NCI-H146 (cell line): ENCODE results near the gene LRCH4.
"Not testable (repeated sequence)": the region's sequence is repeated elsewhere in the genome, so short reads cannot be mapped to it uniquely, and the experiment has no call there.

Experiments
- DNase-seq: peaks from one replicate; lab custom pipeline; 2025; lab: John Stamatoyannopoulos, UW

The LRCH4 gene

DNA sequence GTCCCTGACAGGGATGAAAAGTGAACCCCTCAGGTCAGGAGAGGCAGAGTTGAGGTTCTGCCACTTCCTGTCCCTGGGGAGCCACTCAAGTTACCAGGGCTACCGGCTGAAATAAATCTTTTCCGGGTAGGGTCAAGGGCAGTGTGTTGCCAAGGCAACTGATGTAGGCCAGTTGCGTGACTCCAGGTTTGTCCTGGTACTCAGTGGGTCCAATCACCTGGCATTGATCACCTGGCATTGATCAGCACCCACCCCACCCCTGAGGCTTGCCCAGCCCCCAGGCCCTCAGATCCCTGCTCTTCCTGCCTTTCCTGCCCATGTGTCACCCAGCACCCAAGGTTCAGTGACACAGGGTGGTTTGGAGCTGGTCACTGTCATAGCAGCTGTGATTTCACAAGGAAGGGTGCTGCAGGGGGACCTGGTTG, 18.2 kb downstream of the LRCH4 start:
- DNase-seq, result peak; percentile 29

DNA sequence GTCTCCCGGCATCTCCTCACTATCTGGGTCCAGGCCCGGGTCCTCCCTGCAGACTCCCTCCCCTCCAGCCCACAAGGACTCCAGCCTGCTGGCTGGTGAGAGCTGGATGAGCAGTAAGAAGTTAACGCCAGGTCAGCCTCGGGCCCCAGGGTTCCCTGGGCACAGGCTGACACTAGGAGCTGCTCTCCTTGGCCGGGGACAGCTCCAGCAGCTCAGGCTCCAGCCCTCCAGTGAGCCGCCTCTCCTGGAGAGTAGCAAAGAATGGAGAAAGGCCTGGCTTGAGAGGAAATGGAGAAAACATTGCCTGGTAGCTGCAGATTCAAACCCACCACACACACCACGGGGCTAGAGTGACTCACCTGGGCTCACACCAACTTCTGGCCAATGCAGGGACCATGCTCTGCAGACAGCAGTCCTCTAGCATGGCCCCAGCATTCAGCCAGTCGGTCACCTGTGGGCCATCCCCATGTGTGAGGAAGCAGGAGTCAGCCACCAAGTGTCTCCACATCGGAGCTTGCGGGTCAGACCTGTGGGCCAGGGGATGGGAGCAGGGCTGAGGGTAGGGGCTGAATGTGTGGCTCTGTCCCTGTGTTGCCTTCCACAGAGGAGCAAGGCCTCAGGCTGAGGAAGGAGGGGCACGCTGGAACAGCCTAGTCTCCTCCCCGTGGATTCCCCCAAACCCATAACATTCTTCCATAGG, 18.7 kb downstream of the LRCH4 start:
- DNase-seq, result no peak

DNA sequence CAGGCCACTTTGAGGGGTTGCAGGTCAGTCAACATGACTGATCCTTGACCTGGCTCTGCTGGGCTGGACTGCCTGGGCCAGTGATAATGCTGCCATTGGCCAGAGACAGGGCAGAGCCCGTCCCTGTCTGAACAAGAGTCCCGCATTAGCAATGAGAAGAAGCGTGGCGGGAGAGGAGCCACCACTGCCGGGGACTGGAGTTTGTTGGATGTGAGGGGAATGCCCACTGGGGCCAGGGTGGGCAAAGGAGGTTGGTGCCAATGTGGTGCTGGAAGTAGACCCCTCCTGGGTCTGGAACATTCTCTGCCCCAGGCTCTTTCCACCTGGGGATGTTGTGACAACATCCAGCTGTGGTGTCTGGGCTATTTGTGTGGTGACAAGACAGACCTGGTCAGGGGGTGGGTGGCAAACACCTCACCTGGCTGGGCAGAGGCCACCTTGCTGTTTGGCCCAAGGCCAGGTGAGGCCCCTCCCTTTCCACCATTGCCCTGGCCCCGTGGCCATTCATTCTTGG, 19.9 kb downstream of the LRCH4 start:
- DNase-seq, result no peak

DNA sequence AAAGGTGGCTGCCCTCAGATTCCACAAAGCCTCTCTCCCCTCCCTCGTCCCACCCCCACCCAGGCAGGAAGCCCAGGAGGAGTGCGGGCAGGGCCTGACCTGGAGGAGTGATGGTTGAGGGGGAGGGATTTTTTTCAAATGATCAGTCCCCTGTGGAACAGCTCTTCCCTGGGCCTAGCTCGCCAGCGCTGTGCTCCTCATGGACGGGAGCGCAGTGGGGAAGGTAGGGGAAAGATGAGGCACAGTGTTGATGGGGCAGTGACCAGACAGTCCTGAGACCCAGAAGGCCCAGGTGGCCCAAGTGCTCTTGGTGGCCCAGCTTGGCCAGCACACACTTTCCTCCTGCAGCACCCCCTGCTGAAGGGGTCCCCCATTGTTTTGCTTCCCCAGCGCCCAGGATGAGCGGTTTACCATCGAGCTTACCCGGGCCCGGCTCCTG, 20.8 kb downstream of the LRCH4 start:
- no peak for DNase-seq

DNA sequence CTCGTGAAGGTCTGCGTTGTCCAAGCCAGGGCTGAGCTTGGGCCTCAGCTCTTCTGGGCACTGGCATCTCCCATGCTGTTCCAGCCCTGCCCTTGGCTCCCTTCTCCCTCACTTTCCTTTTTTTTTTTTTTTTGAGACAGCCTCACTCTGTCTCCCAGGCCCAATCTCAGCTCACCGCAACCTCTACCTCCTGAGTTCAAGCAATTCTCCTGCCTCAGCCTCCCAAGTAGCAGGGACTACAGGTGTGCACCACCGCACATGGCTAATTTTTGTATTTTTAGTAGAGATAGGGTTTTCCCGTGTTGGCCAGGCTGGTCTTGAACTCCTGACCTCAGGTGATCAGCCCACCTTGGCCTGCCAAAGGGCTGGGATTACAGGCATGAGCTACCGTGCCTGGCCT, 21.5 kb downstream of the LRCH4 start:
- not testable (repeated sequence) for DNase-seq

DNA sequence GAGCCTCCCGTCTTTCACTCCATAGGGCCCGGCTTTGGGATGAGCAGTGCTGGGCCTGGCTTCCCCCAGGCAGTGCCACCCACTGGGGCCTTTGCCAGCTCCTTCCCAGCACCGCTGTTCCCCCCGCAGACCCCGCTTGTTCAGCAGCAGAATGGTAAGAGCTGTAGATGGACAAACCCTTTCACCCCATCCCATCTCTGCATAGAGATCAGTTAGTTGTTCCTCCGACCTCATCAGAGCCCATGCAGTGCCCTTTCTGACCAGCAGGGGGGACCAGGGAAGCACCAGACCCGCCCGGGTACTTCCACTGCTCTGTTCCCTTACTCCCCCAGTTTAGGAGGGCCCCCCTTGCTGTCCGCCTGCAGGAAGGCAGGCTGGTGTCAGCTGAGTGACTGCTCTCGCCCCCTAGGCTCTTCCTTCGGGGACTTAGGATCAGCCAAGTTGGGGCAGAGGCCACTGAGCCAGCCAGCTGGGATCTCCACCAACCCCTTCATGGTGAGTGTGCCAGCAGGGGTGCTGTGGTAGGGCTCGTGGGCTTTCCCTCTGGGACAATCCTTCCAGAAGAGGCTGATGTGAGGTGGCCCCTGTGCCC, 22.0 kb downstream of the LRCH4 start:
- DNase-seq, result peak; percentile 47

DNA sequence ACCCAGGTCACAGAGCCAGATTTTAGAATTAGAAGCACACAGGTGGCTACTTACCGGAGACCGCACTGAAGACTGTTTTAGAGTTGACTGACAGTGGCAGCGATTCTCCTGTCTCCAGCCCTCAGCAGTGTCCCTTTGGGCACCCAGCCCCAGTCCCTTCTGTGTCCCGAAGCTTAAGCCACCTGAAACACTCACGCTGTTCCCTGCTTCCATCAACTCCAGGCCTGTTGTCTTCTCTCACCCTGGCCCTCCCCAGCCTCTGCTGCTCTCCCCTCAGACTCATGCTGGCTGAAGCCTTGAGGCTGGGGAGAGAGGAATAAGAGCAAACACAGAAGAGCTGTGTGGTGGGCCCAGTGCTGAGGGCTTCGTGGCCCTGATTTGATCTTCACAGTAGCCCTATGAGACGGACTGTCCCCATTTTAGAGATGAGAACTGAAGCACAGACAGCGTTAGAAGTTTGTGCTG, 22.8 kb downstream of the LRCH4 start:
- DNase-seq, result no peak

DNA sequence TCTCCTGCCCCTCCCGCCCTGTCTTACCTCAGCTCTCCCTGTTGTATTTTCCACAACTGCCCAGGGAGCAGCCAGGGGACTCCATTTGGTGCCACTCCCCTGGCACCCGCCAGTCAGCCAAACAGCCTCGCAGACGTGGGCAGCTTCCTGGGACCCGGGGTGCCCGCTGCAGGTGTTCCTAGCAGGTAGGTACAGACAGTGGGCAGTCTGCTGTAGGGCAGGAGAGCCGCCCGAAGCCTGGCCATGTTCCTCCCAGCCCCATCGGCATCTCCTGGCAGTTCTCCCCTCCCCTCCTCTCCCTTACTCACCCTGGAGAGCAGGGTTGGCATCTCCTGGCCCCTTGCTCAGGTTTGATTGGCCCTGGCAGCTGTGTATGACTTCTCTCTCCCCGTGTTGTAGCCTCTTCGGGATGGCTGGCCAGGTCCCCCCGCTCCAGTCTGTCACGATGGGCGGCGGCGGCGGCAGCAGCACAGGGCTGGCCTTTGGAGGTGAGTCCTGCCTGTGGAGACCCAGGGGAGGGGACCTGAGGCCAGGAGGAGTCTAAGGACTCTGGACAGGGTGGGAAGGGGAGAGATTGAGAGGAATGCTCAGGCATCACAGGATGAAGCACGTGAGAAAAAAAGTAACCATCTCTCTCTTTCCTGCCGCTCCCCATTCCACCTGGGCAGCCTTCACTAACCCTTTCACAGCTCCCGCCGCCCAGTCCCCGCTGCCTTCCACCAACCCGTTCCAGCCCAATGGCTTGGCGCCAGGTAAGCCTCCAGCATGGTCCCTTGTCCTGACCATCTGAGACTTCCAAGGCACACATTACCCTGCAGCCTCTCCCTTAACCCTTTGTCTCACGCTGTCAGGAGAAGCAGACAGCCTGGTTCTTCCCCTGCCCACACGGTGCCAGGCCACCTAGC, 23.5 kb downstream of the LRCH4 start:
- no peak for DNase-seq

DNA sequence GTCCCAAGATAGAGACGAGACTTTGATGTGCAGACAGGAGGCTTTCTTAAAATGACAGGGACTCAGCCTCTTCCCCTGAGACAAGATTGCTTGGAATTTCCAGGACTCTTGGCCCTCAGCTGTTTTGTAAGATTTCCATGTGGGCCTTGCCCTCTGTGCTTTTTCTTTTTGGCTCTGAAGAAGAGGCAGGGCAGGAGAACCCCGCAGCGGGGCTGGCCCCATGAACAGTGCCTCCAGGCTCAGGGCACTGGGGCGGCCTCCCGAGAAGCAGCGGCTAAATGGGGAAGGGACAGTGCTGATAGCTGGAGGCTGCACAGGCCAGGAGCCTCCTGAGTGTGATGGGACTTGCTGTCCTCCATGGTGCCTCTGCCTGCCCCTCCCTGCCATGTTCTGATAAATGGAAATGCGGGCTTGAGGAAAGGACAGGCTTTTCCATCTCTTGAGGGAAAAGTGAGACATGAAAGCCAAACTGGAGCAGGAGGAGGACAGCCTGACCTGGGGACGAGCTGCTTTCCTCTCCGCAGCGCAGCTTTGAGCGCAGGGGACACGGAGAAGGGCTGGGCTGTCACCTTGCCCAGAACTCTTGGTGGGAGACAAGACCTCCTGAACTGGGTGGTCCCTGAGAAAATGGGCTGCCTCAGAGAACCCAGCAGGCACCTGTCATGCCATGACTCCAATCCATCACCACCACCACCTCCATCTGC, 24.3 kb downstream of the LRCH4 start:
- no peak for DNase-seq

DNA sequence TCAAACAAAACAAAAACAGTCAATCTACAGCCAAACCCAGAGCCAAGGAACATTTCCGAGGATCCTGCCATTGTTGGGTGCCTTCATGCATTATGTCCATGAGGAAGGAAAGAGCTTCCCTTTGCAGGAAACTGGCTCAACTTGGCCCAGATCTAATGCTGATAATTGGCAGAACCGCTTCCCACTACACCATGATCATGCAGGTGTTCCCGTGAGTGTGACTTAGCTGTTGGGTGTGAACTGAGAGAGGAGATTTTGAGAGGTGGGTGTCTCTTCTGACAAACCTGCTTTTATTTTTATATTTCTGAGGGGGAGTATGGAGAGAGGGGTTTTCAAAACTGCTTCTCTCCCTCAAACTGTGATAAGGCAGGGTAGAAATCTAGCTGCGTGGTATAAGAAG, 26.8 kb downstream of the LRCH4 start:
- DNase-seq, result no peak

DNA sequence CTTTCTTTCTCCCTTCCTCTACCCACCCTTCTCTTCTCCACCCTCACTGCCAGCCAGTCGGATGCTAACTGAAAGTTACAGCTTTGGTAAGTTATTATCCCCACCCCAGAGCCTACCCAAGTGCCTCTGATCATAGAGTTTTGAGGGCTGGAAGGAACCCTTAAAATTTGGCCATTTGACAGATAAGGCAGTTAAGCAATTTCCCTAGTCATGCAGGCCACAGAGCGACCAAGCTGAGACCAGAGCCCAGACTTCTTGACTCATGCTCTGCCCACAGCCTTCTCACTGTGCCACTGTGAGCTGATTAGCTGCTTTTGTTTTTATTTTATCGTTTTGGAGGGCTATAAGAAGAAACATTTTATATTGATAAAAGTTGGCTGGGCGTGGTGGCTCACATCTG, 29.4 kb downstream of the LRCH4 start:
- DNase-seq, result no peak

DNA sequence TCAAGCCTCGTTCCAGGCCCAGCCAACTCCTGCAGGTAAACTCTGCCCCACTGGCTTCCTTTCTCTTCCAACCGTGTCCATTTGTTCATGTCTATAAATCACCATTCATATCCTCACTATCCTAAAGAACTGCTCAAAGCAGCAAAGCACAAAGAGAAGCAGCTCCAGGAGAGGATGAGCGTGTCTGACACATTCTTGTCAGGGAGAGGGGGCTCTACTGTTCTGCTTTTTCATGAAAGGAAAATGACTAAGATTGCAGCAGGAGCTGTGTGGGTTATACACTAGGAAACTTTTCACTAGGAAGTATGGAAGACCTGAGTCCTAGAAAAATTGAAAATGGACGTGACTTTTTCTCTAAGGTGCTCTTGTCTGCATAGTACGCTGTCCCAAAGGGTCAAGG, 30.2 kb downstream of the LRCH4 start:
- no peak for DNase-seq

DNA sequence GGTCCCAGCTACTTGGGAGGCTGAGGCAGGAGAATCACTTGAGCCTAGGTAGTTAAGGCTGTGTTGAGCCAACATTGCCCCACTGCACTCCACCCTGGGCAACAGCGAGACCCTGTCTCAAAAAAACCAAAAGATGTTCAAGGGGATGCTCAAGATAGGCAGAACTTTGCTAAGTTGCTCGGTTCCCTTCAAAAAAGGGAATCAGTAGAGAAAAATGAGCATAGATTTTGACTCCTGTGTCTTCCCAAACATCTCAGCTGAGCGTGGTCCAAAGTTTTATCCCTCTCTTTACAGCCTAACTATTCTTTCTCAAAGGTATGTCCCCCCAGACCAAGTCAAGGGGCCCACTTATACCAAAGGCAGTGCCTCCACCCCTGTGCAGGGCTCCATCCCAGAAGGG, 32.9 kb downstream of the LRCH4 start:
- no peak for DNase-seq

DNA sequence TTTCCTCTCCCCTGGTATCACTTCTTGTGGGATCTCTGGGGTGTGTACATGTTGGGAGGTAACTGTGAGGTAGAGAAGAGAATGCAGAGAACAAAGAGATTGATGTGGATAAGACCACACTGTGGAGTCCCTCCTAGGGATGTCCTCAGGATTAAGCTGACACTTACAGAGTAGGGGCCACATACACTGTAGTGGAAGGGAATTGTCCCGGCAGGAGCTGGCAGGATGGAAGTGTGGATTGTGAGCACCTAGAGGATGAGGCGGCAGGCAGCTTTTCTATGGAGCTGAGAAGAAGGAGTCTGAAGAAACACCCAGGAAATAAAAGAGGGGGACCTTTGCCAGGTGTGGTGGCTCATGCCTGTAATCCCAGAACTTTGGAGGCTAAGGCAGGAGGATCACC, 33.4 kb downstream of the LRCH4 start:
- DNase-seq, result no peak

DNA sequence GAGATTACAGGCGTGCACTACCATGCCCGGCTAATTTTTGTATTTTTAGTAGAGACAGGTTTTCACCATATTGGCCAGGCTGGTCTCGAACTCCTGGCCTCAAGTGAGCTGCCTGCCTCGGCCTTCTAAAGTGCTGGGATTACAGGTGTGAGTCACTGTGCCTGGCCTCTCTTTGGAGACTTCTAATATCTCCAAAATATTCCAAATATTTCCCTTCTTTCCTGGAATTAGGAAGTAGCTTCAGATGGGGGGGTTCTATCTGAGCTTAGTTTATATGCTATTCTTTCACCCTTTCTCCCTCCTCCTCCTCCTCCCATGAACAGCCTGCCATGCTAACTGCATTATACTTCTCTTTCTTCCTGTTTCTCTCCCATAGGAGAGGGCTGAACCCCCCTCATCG, 37.5 kb downstream of the LRCH4 start:
- not testable (repeated sequence) for DNase-seq

DNA sequence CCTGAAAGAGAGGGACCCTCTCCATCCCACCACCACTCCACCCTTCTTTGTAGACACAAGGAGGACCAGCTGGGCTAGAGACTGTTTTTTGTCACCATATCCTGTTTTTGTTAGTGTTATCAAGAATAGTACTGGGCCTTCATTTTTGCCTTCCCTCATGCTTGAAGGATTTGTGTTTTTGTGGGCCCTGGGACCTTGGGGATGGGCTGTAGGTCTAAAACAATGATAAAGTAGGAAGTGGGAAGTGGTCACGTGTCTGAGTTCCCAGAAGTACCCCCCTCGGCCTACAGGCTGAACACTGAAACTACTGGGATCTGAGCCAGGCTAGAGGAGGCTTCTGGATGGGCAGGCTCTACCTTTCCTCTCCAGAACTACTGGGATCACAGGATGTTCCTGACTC, 38.1 kb downstream of the LRCH4 start:
- DNase-seq, result no peak

DNA sequence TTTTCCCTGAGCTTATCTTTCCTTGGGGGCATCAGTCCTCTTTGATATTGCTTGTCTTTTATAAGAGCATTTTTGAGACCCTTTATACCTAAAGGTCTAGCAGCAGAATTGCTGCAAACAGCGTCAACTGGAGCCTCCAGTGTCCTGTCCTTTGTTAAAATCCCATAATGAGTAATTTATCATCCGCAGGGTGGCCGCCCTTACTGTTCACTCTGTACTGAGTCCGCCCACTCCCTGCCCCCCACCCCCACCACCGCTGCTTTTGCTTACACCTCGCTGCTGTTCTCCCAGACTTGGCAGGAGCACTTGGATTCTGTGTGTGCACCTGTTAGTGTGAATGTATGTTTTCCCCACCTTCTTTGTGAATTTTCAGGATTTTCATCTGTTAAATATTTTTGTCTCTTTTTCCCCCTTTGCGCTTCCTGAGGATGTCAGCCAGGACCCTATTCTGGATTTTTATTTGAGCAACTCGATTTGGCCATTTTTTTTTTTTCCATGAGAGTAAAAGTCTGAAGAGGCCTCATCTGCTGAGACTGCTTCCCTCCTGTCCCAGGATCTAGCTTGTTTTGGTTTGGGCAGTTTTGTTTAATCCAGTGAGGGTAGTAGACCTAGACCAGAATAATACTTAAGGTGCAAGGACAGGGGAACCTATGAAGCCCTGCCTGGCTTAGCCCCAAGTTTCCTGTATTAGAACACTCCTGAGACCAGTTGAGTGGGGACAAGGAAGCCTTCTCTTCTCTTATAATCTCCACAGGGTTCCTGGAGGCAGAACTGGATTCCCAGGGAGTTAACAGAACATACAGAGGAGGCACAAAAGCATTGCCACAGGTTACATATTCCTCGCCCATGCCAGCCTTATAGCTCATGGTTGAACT, 38.8 kb downstream of the LRCH4 start:
- peak; percentile 55 for DNase-seq

DNA sequence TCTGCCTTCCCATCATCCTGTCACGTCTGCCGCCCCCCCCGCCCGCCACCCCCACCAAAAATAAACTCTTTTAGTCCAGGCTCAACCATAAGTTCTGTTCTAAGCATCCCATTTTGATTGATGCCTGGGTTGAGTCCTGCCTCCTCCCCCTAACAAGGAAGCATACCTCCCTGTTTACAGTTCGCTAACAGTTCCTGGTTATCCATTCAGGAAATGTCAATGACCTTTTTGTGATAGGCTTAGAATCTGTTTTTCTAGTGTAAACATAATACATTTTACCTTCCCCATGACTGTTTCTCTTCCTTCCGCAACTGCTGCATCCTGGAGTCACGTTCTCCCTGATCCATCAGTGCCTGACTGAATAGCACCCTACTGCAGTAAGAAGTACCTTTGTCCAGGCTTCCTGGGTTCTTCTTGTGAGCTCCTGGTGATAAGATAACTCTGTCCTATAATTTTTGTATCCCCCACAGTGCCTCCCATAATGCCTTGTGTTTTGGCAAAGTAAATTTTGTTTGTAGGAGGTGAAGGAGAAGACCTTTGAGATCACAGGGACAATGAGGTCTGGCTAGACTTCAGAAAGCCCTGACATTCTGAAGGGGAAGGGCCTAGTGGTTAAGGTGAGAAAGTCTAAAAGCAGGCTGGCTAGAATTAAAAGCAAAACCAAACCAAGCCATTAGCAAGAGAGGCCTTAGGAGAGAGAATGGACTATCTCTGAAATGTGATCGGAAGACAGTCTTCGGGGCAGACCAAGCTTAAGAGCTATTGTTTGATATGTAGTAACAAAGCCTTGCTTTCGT, 39.6 kb downstream of the LRCH4 start:
- DNase-seq, result peak; percentile 20

DNA sequence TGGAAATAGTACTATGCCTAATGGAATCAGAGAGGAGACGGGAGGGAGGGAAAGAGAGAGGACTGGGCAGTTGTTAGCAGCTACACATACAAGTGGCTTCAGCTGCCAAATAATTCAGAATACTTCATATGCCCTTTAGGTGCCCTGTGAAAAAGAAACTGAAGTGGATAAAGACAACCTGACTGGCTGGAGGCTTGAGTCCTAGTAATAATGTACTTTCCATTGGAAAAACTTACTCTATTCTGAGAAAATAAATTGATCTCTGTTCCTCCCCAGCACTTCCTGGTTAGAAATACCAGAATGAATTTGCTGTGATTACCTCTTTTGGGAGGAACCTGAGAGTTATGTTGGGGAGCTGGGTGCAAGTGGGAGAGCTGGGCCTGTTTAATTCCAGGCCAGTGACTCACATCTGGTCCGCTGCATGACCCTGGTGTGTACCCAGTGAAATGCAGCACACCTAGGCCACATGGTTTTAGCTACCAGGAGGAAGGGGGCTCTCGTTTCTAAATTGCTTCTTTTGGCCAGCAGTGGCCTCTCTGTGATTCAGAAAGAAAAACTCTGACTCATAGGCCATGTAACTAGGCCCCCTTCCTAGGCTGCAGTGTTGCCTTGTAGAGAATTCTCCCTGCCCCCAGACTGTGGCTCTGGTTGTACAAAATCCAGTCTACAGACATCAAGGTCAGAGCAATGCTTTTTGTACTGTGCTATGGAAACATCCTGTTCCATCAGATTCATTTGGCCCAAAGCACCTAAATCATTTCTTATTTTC, 40.4 kb downstream of the LRCH4 start:
- DNase-seq, result no peak
